ENCODE measurements around the gene RXRA.

DNA sequence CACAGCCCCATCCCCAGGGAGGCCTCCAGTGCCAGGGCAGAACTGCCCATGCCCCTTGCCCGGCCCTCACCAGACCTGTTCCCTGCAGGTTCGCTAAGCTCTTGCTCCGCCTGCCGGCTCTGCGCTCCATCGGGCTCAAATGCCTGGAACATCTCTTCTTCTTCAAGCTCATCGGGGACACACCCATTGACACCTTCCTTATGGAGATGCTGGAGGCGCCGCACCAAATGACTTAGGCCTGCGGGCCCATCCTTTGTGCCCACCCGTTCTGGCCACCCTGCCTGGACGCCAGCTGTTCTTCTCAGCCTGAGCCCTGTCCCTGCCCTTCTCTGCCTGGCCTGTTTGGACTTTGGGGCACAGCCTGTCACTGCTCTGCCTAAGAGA, 110.1 kb downstream of the RXRA start:
- TF ChIP-seq POLR2A (IDR thresholded peaks at IDR 0.05; ENCODE audit: low read length) = no peak
- no peak for TF ChIP-seq GATA1 (IDR thresholded peaks at IDR 0.05; ENCODE audit: low read depth, low read length)
